Measurements from ENCODE around the gene GPI.
"Not testable (repeated sequence)": the region's sequence is repeated elsewhere in the genome, so short reads cannot be mapped to it uniquely, and the experiment has no call there.

The GPI gene

GRCh38 chr19:34368338-34368737, 3.3 kb downstream of the GPI start:
- DNase-seq, result no peak

GRCh38 chr19:34369166-34369565, 4.2 kb downstream of the GPI start:
- DNase-seq, result not testable (repeated sequence)

- DNase-seq, result no peak
Observed at GRCh38 chr19:34370117-34370516, 5.1 kb downstream of the GPI start.

GRCh38 chr19:34370983-34371382, 6.0 kb downstream of the GPI start:
- no peak for DNase-seq

- no peak for DNase-seq
Observed at GRCh38 chr19:34373601-34374288, 8.7 kb downstream of the GPI start.

- DNase-seq, result no peak
Observed at GRCh38 chr19:34375598-34375997, 10.6 kb downstream of the GPI start.

GRCh38 chr19:34380639-34381241, 15.7 kb downstream of the GPI start:
- DNase-seq, result no peak

GRCh38 chr19:34381399-34382251, 16.6 kb downstream of the GPI start:
- no peak for DNase-seq

GRCh38 chr19:34382471-34382870, 17.5 kb downstream of the GPI start:
- DNase-seq, result no peak

- no peak for DNase-seq
Observed at GRCh38 chr19:34383599-34383998, 18.6 kb downstream of the GPI start.

GRCh38 chr19:34386645-34387445, 21.8 kb downstream of the GPI start:
- no peak for DNase-seq

- DNase-seq, result no peak
Observed at GRCh38 chr19:34387446-34387810, 22.4 kb downstream of the GPI start.

GRCh38 chr19:34388745-34389144, 23.7 kb downstream of the GPI start:
- DNase-seq, result not testable (repeated sequence)

GRCh38 chr19:34391813-34392212, 26.8 kb downstream of the GPI start:
- DNase-seq, result no peak

- DNase-seq, result no peak
Observed at GRCh38 chr19:34393031-34393430, 28.0 kb downstream of the GPI start.

- no peak for DNase-seq
Observed at GRCh38 chr19:34393629-34394028, 28.6 kb downstream of the GPI start.

- DNase-seq, result no peak
Observed at GRCh38 chr19:34397853-34398252, 32.9 kb downstream of the GPI start.

GRCh38 chr19:34399886-34400285, 34.9 kb downstream of the GPI start:
- DNase-seq, result no peak

GRCh38 chr19:34400844-34401243, 35.8 kb downstream of the GPI start:
- not testable (repeated sequence) for DNase-seq

GRCh38 chr19:34402074-34402600, 37.1 kb downstream of the GPI start:
- DNase-seq, result no peak

GRCh38 chr19:34403784-34404108, 38.8 kb downstream of the GPI start:
- DNase-seq, result no peak

GRCh38 chr19:34404109-34404909, 39.3 kb downstream of the GPI start, which contains the start of gene PDCD2L:
Gene PDCD2L (plus strand): TSS chr19:34404399. CDS start chr19:34404431, 32 bp downstream.
- DNase-seq, result peak; percentile 90

Data from T-helper 9 cell (primary cell).